K562 (cell line): ENCODE results near the gene CEP68. TPM values are rescaled to one million over a fixed set of nuclear protein-coding genes. Genes with fewer than 3 reads are reported as not detected.

Source experiments
- ATAC-seq: fragments of 200-7000 bp; cut with Tn5 transposase; 3 replicates; pipeline ENCODE4 v1.9.1; 2020; ENCODE audit warnings: moderate library complexity
- BruUV-seq: library from RNA; stranded (reverse); fragments of 400-500 nt; replicated peaks from 2 replicates; lab custom pipeline; 2021; lab: Mats Ljungman, UMichigan
- CTCF ChIA-PET: fragments of 300-600 bp; formaldehyde crosslinking; extraction: SDS; loops from one replicate; lab custom pipeline; 2021; ENCODE audit warnings: low intra/inter-chr PET ratio; lab: Yijun Ruan, JAX
- POLR2A ChIA-PET: fragments of 300-600, 350-650 bp; sonication (Branson Sonifier 250); formaldehyde crosslinking; extraction: SDS; loops from one replicate; lab custom pipeline; 2021; ENCODE audit warnings: antibody characterized with exemption, inconsistent platforms; lab: Yijun Ruan, JAX
- DNase-seq, 4 experiments: peaks; one replicate each; pipeline versions ENCODE4 v3.0.0 to v3.0.0-alpha.2; 2011 to 2018; ENCODE audit warnings: low spot score in 3 of 4, mixed read lengths in 3 of 4; ENCODE audit errors: extremely low read depth in 1 of 4
- FAIRE-seq: peaks from 2 replicates; lab custom pipeline; 2011; peaks lifted over from hg19 to GRCh38; lab: Jason Lieb, UNC
- H2AFZ ChIP-seq: 2 replicates; pipeline ENCODE4 v1.6.0; 2011; ENCODE audit warnings: low read depth, low read length, control low read depth, inconsistent platforms
- H3K27ac ChIP-seq: fragments of 200-600 bp; 3 replicates; pipeline ENCODE4 v1.8.0; 2011; ENCODE audit warnings: low read depth, mild to moderate bottlenecking, control low read depth, inconsistent platforms, low read length, moderate library complexity, mixed read lengths; ENCODE audit errors: extremely low read depth
- H3K27me3 ChIP-seq, 2 experiments: fragments of 300-600 bp in 1 of 2; 2 replicates in 1 of 2; 3 replicates in 1 of 2; pipeline versions ENCODE4 v1.6.0 to v1.8.0; 2011; ENCODE audit warnings: inconsistent platforms in 2 of 2, low read length in 2 of 2, mild to moderate bottlenecking in 1 of 2, mixed read lengths in 1 of 2, moderate library complexity in 1 of 2; ENCODE audit not compliant: control insufficient read depth in 2 of 2, insufficient read depth in 2 of 2
- H3K36me3 ChIP-seq: fragments of 300-600 bp; 3 replicates; pipeline ENCODE4 v1.8.0; 2011; ENCODE audit warnings: mild to moderate bottlenecking, low read length, inconsistent platforms; ENCODE audit not compliant: control insufficient read depth, insufficient read depth
- H3K4me1 ChIP-seq, 2 experiments: fragments of 200-600 bp in 1 of 2; replicated peaks in 1 of 2; 2 replicates in 1 of 2; 3 replicates in 1 of 2; pipeline versions ENCODE4 v1.5.1 to v1.8.0; 2011; ENCODE audit warnings: inconsistent platforms in 2 of 2, low read length in 2 of 2, mild to moderate bottlenecking in 1 of 2, mixed read lengths in 1 of 2, moderate library complexity in 1 of 2; ENCODE audit not compliant: control insufficient read depth in 2 of 2, insufficient read depth in 2 of 2
- H3K4me2 ChIP-seq: 2 replicates; pipeline ENCODE4 v1.6.1; 2011; ENCODE audit warnings: low read length, control low read depth, inconsistent platforms, mixed read lengths; ENCODE audit not compliant: insufficient read depth
- H3K4me3 ChIP-seq: fragments of 200-600 bp; sonication (generic), shearing (Covaris generic); 2 replicates; pipeline ENCODE4 v1.5.1; 2016; ENCODE audit warnings: control low read depth, inconsistent platforms
- H3K79me2 ChIP-seq: fragments of 200-600 bp; 3 replicates; pipeline ENCODE4 v1.8.0; 2011; ENCODE audit warnings: low read length, inconsistent platforms; ENCODE audit not compliant: control insufficient read depth, insufficient read depth
- H3K9ac ChIP-seq, 2 experiments: 2 replicates each; pipeline versions ENCODE4 v1.6.0 to v1.6.1; 2011; ENCODE audit warnings: low read depth in 2 of 2, low read length in 2 of 2, control low read depth in 1 of 2, inconsistent platforms in 1 of 2, mild to moderate bottlenecking in 1 of 2, mixed read lengths in 1 of 2; ENCODE audit not compliant: insufficient read depth in 1 of 2
- H3K9me1 ChIP-seq: one replicate; pipeline ENCODE4 v1.6.0; 2011; ENCODE audit warnings: inconsistent platforms, mild to moderate bottlenecking, low read length, moderate library complexity; ENCODE audit not compliant: control insufficient read depth, insufficient read depth
- H3K9me3 ChIP-seq: replicated peaks from 2 replicates; pipeline ENCODE4 v1.5.1; 2011; ENCODE audit warnings: low read depth, low read length, inconsistent platforms; ENCODE audit not compliant: control insufficient read depth, insufficient read depth
- H4K20me1 ChIP-seq: replicated peaks from 2 replicates; pipeline ENCODE4 v1.6.1; 2011; ENCODE audit warnings: low read length, inconsistent platforms, mixed read lengths; ENCODE audit not compliant: control insufficient read depth, insufficient read depth
- BCOR ChIP-seq: fragments of 450-650 bp; IDR thresholded peaks from 2 replicates; pipeline ENCODE4 v1.6.1; 2016
- BRD9 ChIP-seq: fragments of 450-650 bp; IDR thresholded peaks from 2 replicates; pipeline ENCODE4 v1.6.1; 2018; ENCODE audit warnings: low read depth; ENCODE audit not compliant: partially characterized antibody
- EGR1 ChIP-seq: fragments of 450-650 bp; conservative IDR thresholded peaks from 2 replicates; pipeline ENCODE4 v1.6.1; 2017; ENCODE audit warnings: mild to moderate bottlenecking
- FOXK2 ChIP-seq, 2 experiments: fragments of 450-650 bp; IDR thresholded peaks in 1 of 2; conservative IDR thresholded peaks in 1 of 2; 2 replicates each; pipeline ENCODE4 v1.6.1; 2016; ENCODE audit warnings: low read depth in 2 of 2, mild to moderate bottlenecking in 1 of 2
- KLF13 ChIP-seq: fragments of 450-650 bp; IDR thresholded peaks from 2 replicates; pipeline ENCODE4 v1.6.1; 2016; ENCODE audit warnings: missing genetic modification characterization, low read depth, mild to moderate bottlenecking, missing compliant biosample characterization, moderate library complexity, borderline replicate concordance
- MBD1 ChIP-seq: fragments of 250-450 bp; sonication (Bioruptor Pico); IDR thresholded peaks from 2 replicates; pipeline ENCODE4 v1.8.0; 2022; ENCODE audit warnings: inconsistent platforms
- MCM7 ChIP-seq, 2 experiments: fragments of 450-650 bp; IDR thresholded peaks; 2 replicates each; pipeline ENCODE4 v1.6.1; 2016 to 2018
- MTA3 ChIP-seq: fragments of 450-650 bp; formaldehyde crosslinking; IDR thresholded peaks from 2 replicates; pipeline ENCODE4 v1.6.1; 2017; ENCODE audit warnings: mild to moderate bottlenecking, borderline replicate concordance
- NELFE ChIP-seq: IDR thresholded peaks from 2 replicates; pipeline ENCODE4 v1.6.1; 2011; ENCODE audit warnings: mild to moderate bottlenecking; ENCODE audit not compliant: insufficient read depth, insufficient read length
- POLR2G ChIP-seq: fragments of 200-400 bp; formaldehyde crosslinking; IDR thresholded peaks from 2 replicates; pipeline ENCODE4 v1.6.1; 2017; ENCODE audit warnings: low read depth, mild to moderate bottlenecking, antibody characterized with exemption, low read length, moderate library complexity
- PRDM10 ChIP-seq: fragments of 450-650 bp; IDR thresholded peaks from 2 replicates; pipeline ENCODE4 v1.6.1; 2018; ENCODE audit not compliant: partially characterized antibody
- RBM17 ChIP-seq: fragments of 200-400 bp; formaldehyde crosslinking; IDR thresholded peaks from 2 replicates; pipeline ENCODE4 v1.6.1; 2017; ENCODE audit warnings: low read depth, mild to moderate bottlenecking, low read length, borderline replicate concordance
- TOE1 ChIP-seq, 2 experiments: fragments of 450-650 bp in 1 of 2; sonication (generic) in 1 of 2; formaldehyde crosslinking in 1 of 2; IDR thresholded peaks; 2 replicates each; pipeline versions ENCODE4 v1.7.1 to v1.8.0; 2016 to 2022; ENCODE audit warnings: borderline replicate concordance in 2 of 2, mild to moderate bottlenecking in 2 of 2, antibody characterized with exemption in 1 of 2, inconsistent platforms in 1 of 2, low read depth in 1 of 2, missing genetic modification reagents in 1 of 2, moderate library complexity in 1 of 2
- ZNF124 ChIP-seq: sonication (generic); formaldehyde crosslinking; IDR thresholded peaks from 2 replicates; pipeline ENCODE4 v1.8.1; 2022; ENCODE audit warnings: missing genetic modification reagents
- ZNF668 ChIP-seq: fragments of 250-450 bp; sonication (Bioruptor Pico); IDR thresholded peaks from 2 replicates; pipeline ENCODE4 v1.8.0; 2022; ENCODE audit warnings: mild to moderate bottlenecking, inconsistent platforms
- WGBS: fragments of 100-300 bp; shearing (Covaris generic); methylation state at CpG from one replicate; pipeline ENCODE4 v1.1.6; 2016; ENCODE audit warnings: low coverage, mixed read lengths; ENCODE audit not compliant: insufficient coverage; ENCODE audit errors: missing lambda C conversion rate; 5-methylcytosine and 5-hydroxymethylcytosine counted together
- in situ Hi-C: fragments of 300-500 bp; cut with MboI; formaldehyde crosslinking; loops from 4 replicates; pipeline ENCODE4 v1.15.0; 2018; ENCODE audit warnings: inconsistent platforms, mixed read lengths
- intact Hi-C: fragments of 100-400 bp; cut with micrococcal nuclease; formaldehyde crosslinking; loops from 2 replicates; pipeline ENCODE4 v1.14.2; 2022
- polyA plus RNA-seq, 8 experiments: library from polyadenylated mRNA; depleted of rRNA in 4 of 8; stranded (reverse) in 5 of 8; unstranded in 3 of 8; fragments of >200 nt; fragmentation: Nextera tagmentation in 2 of 8; fragmentation: Illumina TruSeq in 1 of 8; extraction: Ambion mirVana in 2 of 8; extraction: Trizol in 1 of 8; gene quantifications; 2 replicates each; pipeline versions ENCODE4 v1.2.1 to v1.2.3, GENCODE V29; 2011 to 2014; ENCODE audit warnings: inconsistent platforms in 1 of 8, missing spikeins in 1 of 8
- total RNA-seq, 7 experiments: library from RNA; depleted of rRNA in 6 of 7; stranded (reverse); fragments of >200 nt in 6 of 7; fragmentation: Illumina TruSeq in 2 of 7; extraction: Trizol in 2 of 7; gene quantifications; 2 replicates each; pipeline versions ENCODE4 v1.2.1 to v1.2.3, GENCODE V29; 2011 to 2021; ENCODE audit warnings: low replicate concordance in 1 of 7

The CEP68 gene
- total and polyA plus RNA-seq, 9 of the 15 experiments (the other 6 are each of a cell fraction or from before 2014, with no cell fraction given) = 1.4 to 8.5 (median 5.2) TPM

- peak; percentile 81 to 87 (median 86) for DNase-seq
- Histone ChIP-seq H3K4me3 (no peak overlapping the region), H3K9ac (no peak overlapping the region), H3K79me2 (no peaks in the 10 kb centered on the region), H3K9me1 (no peaks in the 10 kb centered on the region), H4K20me1 (no peaks in the 10 kb centered on the region), H3K9me3 (peaks cover 4% of the 10 kb centered on the region), H3K4me2 (no peak overlapping the region; the same call in 1 of the 2 replicates), H3K27me3 (no peaks in the 10 kb centered on the region), H2AFZ (peak overlapping the region; percentile 22; the same call in 1 of the 2 replicates), H3K4me1 (peaks cover 2 to 4% of the 10 kb centered on the region in 2 experiments; a peak in 2 of 5 replicates), H3K27ac (no peak overlapping the region), H3K36me3 (no peaks in the 10 kb centered on the region)
- peak; percentile 98 for ATAC-seq
- BruUV-seq = no TSS peak
- in situ Hi-C loops = loop anchor here (5.0 kb wide), 1 partner anchor 123 kb away; no protein-coding TSS in a partner anchor
- WGBS = 21% methylated on average over 13 of the region's 13 CpGs
- POLR2A ChIA-PET = interaction anchor here (0.6 kb wide), 2 partner anchors 9 to 523 kb away, joined by 3 to 4 read pairs; no protein-coding TSS in a partner anchor
- CTCF ChIA-PET = interaction anchor here (0.6 to 2.0 kb wide), 7 partner anchors 23 to 453 kb away, joined by 3 to 22 read pairs (median 4); no protein-coding TSS in a partner anchor
- peak; percentile 94 for FAIRE-seq
- intact Hi-C loops = loop anchor here (1.0 to 2.0 kb wide), 2 partner anchors 62 to 123 kb away; no protein-coding TSS in a partner anchor
- no peak for TF ChIP-seq ZNF668 (CRISPR knock-in tag)
- TF ChIP-seq MBD1 (CRISPR knock-in tag) = no peak
- no peak for TF ChIP-seq MCM7 (IDR thresholded peaks at IDR 0.05)
- 0 out of 4 replicates have a peak, but pooled peaks of 1 of the 2 experiments have one; percentile 28 for TF ChIP-seq FOXK2 (conservative IDR thresholded peaks at IDR 0.05 in 1 of 2, IDR thresholded peaks at IDR 0.05 in 1 of 2; ENCODE audit: low read depth in 2 of 2)
- no peak for TF ChIP-seq RBM17
- TF ChIP-seq BRD9 = peak; percentile 26
- no peak for TF ChIP-seq ZNF124 (CRISPR knock-in tag)
- no peak for TF ChIP-seq KLF13 (tag)
- TF ChIP-seq TOE1 (IDR thresholded peaks at IDR 0.05; ENCODE audit: borderline replicate concordance) = peak; percentile 44; the same call in 1 of the 2 replicates
- no peak for TF ChIP-seq TOE1 (CRISPR knock-in tag; IDR thresholded peaks at IDR 0.05; ENCODE audit: borderline replicate concordance, low read depth)
- TF ChIP-seq EGR1 = peak; percentile 98
- peak; percentile 46 for TF ChIP-seq PRDM10
- 0 out of 2 replicates have a peak, but pooled peaks have one; percentile 28 for TF ChIP-seq MTA3
- TF ChIP-seq NELFE = no peak
- TF ChIP-seq BCOR = 0 out of 2 replicates have a peak, but pooled peaks have one; percentile 13
- TF ChIP-seq POLR2G = no peak
Measured at GRCh38 chr2:65040400-65041261, 15.6 kb upstream of the CEP68 start.
